Caki2 (cell line): ENCODE results near the gene IFNAR1. TPM values are rescaled to one million over a fixed set of nuclear protein-coding genes. Genes with fewer than 3 reads are reported as not detected.

Experiments used
- DNase-seq: peaks from one replicate; pipeline ENCODE4 v3.0.0-alpha.2; 2015; ENCODE audit warnings: low read depth
- in situ Hi-C: cut with HindIII; loops from 2 replicates; pipeline ENCODE4 v1.10.0; 2016; ENCODE audit warnings: low sequenced_read_pairs, low pct_unique_long_range_greater_than_20kb, mixed read lengths
- total RNA-seq: library from RNA; depleted of rRNA; stranded (reverse); fragments of >200 nt; shearing (Covaris generic); gene quantifications from 2 replicates; pipeline ENCODE4 v1.2.3, GENCODE V29; 2014; ENCODE audit warnings: low replicate concordance; rRNA removed

Gene IFNAR1
- total RNA-seq = 4.4 and 32.2 TPM in 2 replicates

- peak; percentile 97 for DNase-seq
- in situ Hi-C loops = no loop called here
Observed at GRCh38 chr21:33324291-33325221, at the start of gene IFNAR1. TSS of gene IFNAR1 (plus strand) at chr21:33324970. CDS start at chr21:33325056, 86 bp downstream.

- in situ Hi-C loops = no loop called here
- DNase-seq = no peak
Observed at GRCh38 chr21:33278721-33279120, 46.0 kb upstream of the IFNAR1 start.

GRCh38 chr21:33279330-33279820 lies 45.4 kb upstream of the IFNAR1 start:
- in situ Hi-C loops = no loop called here
- no peak for DNase-seq

GRCh38 chr21:33281096-33281652 lies 43.6 kb upstream of the IFNAR1 start:
- in situ Hi-C loops = no loop called here

DNA sequence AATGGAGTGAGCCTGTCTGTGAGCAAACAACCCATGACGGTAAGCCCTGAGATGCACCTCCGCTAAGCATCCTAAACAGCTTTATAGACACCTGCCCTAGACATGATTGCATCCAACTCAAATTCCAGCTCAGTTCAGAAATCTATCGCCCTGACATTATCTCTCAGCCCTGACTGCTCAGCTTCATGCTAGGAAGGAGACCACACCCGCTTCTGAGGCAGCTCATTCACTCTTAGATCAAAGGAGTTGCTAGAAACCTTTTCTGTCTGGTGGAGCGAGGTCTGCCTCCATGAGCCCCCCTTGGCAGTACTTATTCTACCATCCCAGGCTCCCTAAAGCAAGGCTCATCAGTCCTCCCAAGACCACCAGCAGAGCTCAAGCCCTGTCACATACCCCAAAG lies 41.6 kb upstream of the IFNAR1 start:
- in situ Hi-C loops = no loop called here

More at GRCh38 chr21:33281096-33281652, 43.6 kb upstream of the IFNAR1 start:
- DNase-seq = no peak

GRCh38 chr21:33286076-33286475 lies 38.7 kb upstream of the IFNAR1 start:
- in situ Hi-C loops = no loop called here
- no peak for DNase-seq

More for the DNA sequence above, 41.6 kb upstream of the IFNAR1 start:
- no peak for DNase-seq

GRCh38 chr21:33286600-33287456 lies 37.9 kb upstream of the IFNAR1 start:
- DNase-seq = peak; percentile 68
- in situ Hi-C loops = no loop called here

- DNase-seq = no peak
- in situ Hi-C loops = no loop called here
Observed at GRCh38 chr21:33289199-33289819, 35.5 kb upstream of the IFNAR1 start.

DNA sequence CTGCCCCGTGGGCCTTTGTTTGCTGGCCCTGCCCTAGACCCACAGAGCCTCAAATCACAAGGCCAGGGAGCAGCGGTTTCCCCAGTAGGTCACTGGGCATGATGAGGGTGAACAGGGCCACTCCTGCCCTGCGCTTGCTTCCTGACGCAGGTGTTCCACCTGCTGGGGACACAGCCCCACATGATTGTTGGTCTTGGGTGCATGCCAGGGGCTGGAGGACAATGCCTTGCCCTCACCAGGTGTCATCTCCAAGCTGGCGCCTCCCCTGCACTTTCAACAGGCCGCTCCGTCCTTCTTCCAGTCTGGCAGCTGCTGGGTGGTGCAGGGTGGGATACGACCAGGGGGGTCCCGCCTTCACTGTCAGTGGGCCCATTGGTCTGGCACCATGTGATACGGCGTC lies 34.3 kb upstream of the IFNAR1 start:
- no peak for DNase-seq
- in situ Hi-C loops = no loop called here

DNA sequence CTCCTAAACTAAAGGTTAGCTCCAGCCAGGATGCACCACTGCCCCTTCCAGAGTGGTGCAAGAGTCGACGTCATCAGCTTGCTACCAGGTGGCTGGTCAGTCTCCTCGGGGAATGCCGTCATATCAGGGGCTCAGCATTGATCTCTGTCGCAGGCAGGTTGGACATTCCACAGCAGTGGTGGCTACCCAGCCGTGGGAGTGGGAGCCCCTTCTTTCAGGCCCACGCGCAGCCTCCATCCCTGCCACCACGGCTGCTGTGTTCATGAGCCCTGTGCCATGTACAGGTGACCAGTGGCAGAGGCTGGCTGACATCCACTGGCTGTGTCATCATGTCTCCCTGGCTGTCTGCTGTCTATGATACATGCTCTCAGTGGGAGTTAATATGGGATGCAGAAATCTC lies 33.1 kb upstream of the IFNAR1 start:
- in situ Hi-C loops = no loop called here
- no peak for DNase-seq

GRCh38 chr21:33292724-33293123 lies 32.0 kb upstream of the IFNAR1 start:
- in situ Hi-C loops = no loop called here

GRCh38 chr21:33293136-33293535 lies 31.6 kb upstream of the IFNAR1 start:
- in situ Hi-C loops = no loop called here
- DNase-seq = no peak

More at GRCh38 chr21:33292724-33293123, 32.0 kb upstream of the IFNAR1 start:
- no peak for DNase-seq

GRCh38 chr21:33293811-33294216 lies 31.0 kb upstream of the IFNAR1 start:
- no peak for DNase-seq
- in situ Hi-C loops = no loop called here

DNA sequence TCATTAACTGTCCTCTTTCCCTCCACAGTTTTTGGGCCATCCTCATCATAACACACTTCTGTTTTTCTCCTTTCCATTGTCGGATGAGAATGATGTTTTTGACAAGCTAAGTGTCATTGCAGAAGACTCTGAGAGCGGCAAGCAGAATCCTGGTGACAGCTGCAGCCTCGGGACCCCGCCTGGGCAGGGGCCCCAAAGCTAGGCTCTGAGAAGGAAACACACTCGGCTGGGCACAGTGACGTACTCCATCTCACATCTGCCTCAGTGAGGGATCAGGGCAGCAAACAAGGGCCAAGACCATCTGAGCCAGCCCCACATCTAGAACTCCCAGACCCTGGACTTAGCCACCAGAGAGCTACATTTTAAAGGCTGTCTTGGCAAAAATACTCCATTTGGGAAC lies 28.6 kb upstream of the IFNAR1 start:
- no peak for DNase-seq
- in situ Hi-C loops = no loop called here

DNA sequence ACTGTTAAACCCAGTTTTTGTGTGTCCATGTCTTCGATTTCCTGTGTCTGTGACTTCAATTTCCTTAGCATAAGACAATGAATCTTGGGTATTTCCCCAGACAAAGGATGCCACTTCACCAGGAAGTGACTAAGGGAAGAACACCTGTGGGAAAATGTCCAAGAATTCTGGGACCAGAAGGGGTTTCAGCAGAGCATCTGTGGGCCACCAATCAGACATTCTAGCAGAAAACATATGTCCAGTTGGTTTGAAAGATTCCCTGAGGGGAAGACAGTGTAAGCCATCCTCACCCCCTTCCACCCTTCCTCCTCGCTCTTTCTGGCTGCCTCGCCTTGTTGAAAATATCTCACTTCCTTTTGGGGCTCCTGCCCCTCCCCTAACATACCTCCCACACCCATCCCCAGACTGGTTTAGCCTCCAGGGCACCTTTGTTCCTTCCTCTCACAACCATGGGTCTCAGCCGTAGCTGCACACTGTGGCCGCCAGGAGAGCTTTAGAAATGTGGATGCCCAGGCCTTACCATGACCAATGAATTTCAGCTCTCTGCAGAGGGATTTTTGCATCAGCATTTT lies 25.5 kb upstream of the IFNAR1 start:
- in situ Hi-C loops = no loop called here
- no peak for DNase-seq

- no peak for DNase-seq
- in situ Hi-C loops = no loop called here
Observed at GRCh38 chr21:33300701-33301631, 23.8 kb upstream of the IFNAR1 start.

GRCh38 chr21:33301632-33302002 lies 23.2 kb upstream of the IFNAR1 start:
- in situ Hi-C loops = no loop called here

More at GRCh38 chr21:33301632-33302002, 23.2 kb upstream of the IFNAR1 start:
- DNase-seq = no peak
